Testis (tissue), 3 donors: ENCODE results near the gene SLC41A3. TPM values are rescaled to one million over a fixed set of nuclear protein-coding genes. Genes with fewer than 3 reads are reported as not detected.
"Not testable (repeated sequence)": the region's sequence is repeated elsewhere in the genome, so short reads cannot be mapped to it uniquely, and the experiment has no call there.

Experiments
- DNase-seq: peaks from one replicate; pipeline ENCODE4 v3.0.0-alpha.2; 2019
- H3K27ac ChIP-seq, 2 donors: fragments of 200-600 bp; sonication (generic); one replicate each; pipeline ENCODE4 v1.5.1; 2019
- H3K27me3 ChIP-seq: fragments of 200-600 bp; sonication (generic); one replicate; pipeline ENCODE4 v1.5.1; 2019
- H3K36me3 ChIP-seq: fragments of 200-600 bp; sonication (generic); one replicate; pipeline ENCODE4 v1.5.1; 2017; ENCODE audit warnings: low read depth; ENCODE audit errors: missing control alignments
- H3K4me1 ChIP-seq: fragments of 200-600 bp; sonication (generic); one replicate; pipeline ENCODE4 v1.5.1; 2019
- H3K4me3 ChIP-seq, 2 donors: fragments of 200-600 bp; sonication (generic); one replicate each; pipeline ENCODE4 v1.5.1; 2017 to 2019
- H3K9me3 ChIP-seq: fragments of 200-600 bp; sonication (generic); one replicate; pipeline ENCODE4 v1.5.1; 2017
- POLR2A ChIP-seq: fragments of 450-650 bp; IDR thresholded peaks from one replicate; pipeline ENCODE4 v1.6.1; 2017; ENCODE audit warnings: antibody characterized with exemption, mild to moderate bottlenecking, moderate library complexity
- WGBS, 2 donors: methylation state at CpG; one replicate each; pipeline ENCODE4 v1.1.5; 2018; 5-methylcytosine and 5-hydroxymethylcytosine counted together
- intact Hi-C: fragments of 100-400 bp; cut with DNase I; formaldehyde crosslinking; loops from one replicate; pipeline ENCODE4 v1.15.1; 2023; ENCODE audit warnings: low total_unique reads
- polyA plus RNA-seq: library from polyadenylated mRNA; stranded (reverse); fragments of 350-450 nt; fragmentation: Illumina TruSeq; extraction: RNeasy Lipid Tissue Mini Kit (QIAGEN cat#74804); gene quantifications from one replicate; pipeline ENCODE4 v1.2.3, GENCODE V29; 2014; ENCODE audit warnings: low read depth, low replicate concordance; ENCODE audit not compliant: insufficient read depth
- total RNA-seq, 2 donors: library from RNA; depleted of rRNA; stranded (reverse); fragments of >200 nt; gene quantifications; one replicate each; pipeline ENCODE4 v1.2.3, GENCODE V29; 2016
- TF ChIP-seq, protein P1 (sequence below), 3 experiments: fragments of 450-650 bp in 2 of 3; fragments of 200-600 bp in 1 of 3; sonication (generic) in 1 of 3; IDR thresholded peaks; one replicate each; pipeline ENCODE4 v1.5.1; 2016 to 2019; ENCODE audit warnings: antibody characterized with exemption in 3 of 3, mild to moderate bottlenecking in 2 of 3, moderate library complexity in 1 of 3

The SLC41A3 gene
- total and polyA plus RNA-seq, 3 donors from 2014 or later, result 160 to 220 (median 161) TPM

DNA sequence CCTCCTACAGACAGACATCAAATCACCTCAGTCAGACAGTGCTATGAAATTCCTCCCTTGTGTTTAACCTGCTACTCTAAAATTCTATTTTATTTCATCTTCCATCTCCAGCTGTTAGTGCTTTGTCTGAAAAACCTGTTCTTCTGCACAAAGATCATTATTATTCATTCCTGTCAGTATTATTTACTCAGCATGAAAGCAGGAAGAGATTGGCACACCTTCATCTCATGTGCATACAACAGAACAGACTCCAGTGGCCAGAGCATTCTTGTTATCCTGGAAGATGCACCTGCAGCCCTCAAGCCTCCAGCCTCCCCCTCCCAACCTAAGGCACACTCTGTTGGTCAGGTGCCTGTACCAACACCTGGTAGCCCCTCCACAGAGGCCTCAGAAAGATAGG, 116.8 kb downstream of the SLC41A3 start:
- intact Hi-C loops, result no loop called here
- no peak overlapping the region for H3K27ac ChIP-seq
- H3K4me3 ChIP-seq, result no peak overlapping the region
- no peaks in the 10 kb centered on the region for H3K27me3 ChIP-seq
- H3K36me3 ChIP-seq, result no peaks in the 10 kb centered on the region
- DNase-seq, result no peak
- H3K9me3 ChIP-seq, result no peaks in the 10 kb centered on the region
- peaks cover 4% of the 10 kb centered on the region for H3K4me1 ChIP-seq
- no peak for TF ChIP-seq POLR2A
- TF ChIP-seq, protein P1, sequence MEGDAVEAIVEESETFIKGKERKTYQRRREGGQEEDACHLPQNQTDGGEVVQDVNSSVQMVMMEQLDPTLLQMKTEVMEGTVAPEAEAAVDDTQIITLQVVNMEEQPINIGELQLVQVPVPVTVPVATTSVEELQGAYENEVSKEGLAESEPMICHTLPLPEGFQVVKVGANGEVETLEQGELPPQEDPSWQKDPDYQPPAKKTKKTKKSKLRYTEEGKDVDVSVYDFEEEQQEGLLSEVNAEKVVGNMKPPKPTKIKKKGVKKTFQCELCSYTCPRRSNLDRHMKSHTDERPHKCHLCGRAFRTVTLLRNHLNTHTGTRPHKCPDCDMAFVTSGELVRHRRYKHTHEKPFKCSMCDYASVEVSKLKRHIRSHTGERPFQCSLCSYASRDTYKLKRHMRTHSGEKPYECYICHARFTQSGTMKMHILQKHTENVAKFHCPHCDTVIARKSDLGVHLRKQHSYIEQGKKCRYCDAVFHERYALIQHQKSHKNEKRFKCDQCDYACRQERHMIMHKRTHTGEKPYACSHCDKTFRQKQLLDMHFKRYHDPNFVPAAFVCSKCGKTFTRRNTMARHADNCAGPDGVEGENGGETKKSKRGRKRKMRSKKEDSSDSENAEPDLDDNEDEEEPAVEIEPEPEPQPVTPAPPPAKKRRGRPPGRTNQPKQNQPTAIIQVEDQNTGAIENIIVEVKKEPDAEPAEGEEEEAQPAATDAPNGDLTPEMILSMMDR (IDR thresholded peaks at IDR 0.05), result no peak

DNA sequence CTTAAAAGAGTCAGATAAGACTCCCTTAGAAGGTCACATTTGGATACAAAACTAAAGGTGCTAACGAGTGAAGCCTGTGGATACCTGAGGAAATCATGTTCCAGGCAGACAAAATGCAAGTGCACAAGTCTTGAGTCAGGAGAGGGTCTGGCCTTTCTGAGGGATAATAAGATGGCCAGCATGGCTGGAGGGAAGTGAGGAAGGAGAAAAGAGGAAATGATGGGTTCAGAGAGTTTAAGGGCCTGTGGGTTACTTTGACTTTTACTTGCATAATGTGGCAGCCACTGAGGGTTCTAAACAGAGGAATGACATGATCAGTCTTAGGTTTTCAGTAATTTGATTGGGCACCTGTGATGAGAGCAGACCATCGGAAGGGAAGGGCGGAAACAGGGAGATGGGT, 118.4 kb downstream of the SLC41A3 start:
- no peak overlapping the region for H3K4me3 ChIP-seq
- DNase-seq, result no peak
- H3K36me3 ChIP-seq, result no peaks in the 10 kb centered on the region
- intact Hi-C loops, result no loop called here
- no peak overlapping the region for H3K27ac ChIP-seq
- 86 to 89% methylated on average over 3 of the region's 3 CpGs for WGBS, 2 donors
- H3K9me3 ChIP-seq, result no peaks in the 10 kb centered on the region
- H3K27me3 ChIP-seq, result no peaks in the 10 kb centered on the region
- no peaks in the 10 kb centered on the region for H3K4me1 ChIP-seq
- TF ChIP-seq, protein P1 (IDR thresholded peaks at IDR 0.05), result no peak
- no peak for TF ChIP-seq POLR2A

DNA sequence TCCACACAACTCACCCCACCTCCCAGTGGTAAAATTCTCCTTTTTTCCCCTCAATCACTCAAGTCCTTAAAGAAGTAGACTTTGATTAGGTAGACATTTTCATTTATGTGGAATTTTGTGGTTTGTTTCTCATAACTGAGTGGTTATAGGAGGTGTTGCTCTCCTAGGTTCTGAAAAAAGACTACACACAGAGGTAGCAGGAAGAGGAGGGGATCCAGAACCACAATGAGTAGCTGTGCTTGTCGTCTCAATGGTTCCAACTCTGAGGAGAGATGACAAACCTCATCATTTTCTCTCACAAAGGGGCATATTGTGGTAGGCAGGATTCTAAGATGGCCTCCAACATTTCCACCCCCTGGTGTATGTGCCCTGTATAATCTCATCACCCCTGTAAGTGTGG, 120.1 kb downstream of the SLC41A3 start:
- H3K4me1 ChIP-seq, H3K27ac ChIP-seq, H3K36me3 ChIP-seq, H3K9me3 ChIP-seq, intact Hi-C loops, H3K27me3 ChIP-seq, DNase-seq, H3K4me3 ChIP-seq: not testable (repeated sequence)
- whole genome bisulfite sequencing, 2 donors, result 68 to 76% methylated on average over 1 of the region's 1 CpG

DNA sequence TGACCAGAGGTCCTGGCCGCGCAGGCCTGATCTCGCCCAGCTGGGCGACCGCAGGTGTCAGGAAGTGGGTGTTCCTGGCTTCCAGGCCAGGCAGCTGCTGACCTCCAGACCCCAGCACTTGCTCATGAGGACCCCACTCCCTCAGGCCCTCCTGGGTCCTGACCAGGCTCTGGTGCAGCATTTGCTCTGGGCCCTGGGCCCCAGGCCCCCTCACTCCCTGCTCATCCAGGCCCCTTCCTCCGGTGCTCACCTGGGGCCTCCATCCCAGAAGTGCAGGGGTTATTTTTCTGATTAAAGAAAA, 122.7 kb downstream of the SLC41A3 start:
- Histone ChIP-seq H3K9me3 (no peaks in the 10 kb centered on the region), H3K27ac (no peak overlapping the region), H3K27me3 (no peaks in the 10 kb centered on the region), H3K4me3 (no peak overlapping the region), H3K36me3 (no peaks in the 10 kb centered on the region), H3K4me1 (no peaks in the 10 kb centered on the region)
- DNase-seq, result no peak
- TF ChIP-seq, protein P1 (IDR thresholded peaks at IDR 0.05), result no peak
- TF ChIP-seq POLR2A, result no peak
- WGBS, 2 donors, result 22 to 95% methylated on average over 1 to 6 of the region's 6 CpGs
- intact Hi-C loops, result no loop called here

DNA sequence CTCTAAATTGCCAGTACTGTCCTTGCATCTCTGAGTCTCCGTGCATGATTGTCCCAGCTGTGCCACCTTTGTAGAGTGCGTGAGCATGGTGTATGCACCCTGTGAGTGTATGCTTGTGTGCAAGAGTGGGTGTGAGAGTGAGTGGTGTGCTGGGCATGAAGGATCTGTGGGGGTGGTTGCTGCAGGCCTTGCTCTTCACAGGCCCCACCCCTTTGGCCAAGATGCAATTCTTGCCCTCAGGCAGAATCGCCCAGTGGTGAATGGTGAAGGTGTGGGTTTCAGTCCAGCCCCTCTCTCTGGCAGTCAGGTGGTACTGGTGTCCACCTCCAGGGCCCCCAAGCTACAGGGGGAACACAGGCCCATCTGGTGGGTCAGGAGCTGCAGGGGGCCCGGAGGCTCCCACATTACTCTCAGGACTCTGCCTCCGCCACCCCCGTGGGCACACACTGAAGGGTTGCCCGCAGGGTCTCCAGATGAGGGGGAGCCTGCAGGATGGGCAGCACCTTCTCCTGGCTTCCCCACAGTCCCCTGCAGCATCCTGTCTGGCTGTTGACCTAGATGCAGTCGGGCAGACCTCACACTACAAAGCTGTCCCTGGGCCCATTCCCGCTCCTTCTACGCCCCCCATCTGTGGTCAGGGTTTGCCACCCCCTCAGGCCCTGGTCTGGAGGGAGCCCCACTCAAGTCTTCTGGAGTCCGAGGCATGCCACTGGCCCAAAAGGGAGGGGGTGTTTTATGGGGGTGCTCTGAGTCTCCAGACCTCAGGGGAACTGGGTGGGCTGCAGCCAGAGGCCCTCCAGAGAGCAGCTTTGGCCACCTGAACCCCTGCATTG, 123.3 kb downstream of the SLC41A3 start:
- Histone ChIP-seq H3K36me3 (no peaks in the 10 kb centered on the region), H3K4me3 (no peak overlapping the region), H3K9me3 (no peaks in the 10 kb centered on the region), H3K27ac (no peak overlapping the region), H3K27me3 (no peaks in the 10 kb centered on the region), H3K4me1 (no peaks in the 10 kb centered on the region)
- no peak for DNase-seq
- TF ChIP-seq POLR2A, result no peak
- TF ChIP-seq, protein P1 (IDR thresholded peaks at IDR 0.05), result no peak
- 88 to 95% methylated on average over 6 to 11 of the region's 11 CpGs for WGBS, 2 donors
- intact Hi-C loops, result no loop called here
